SJCRH30 (cell line): ENCODE measurements around the gene LHX3. TPM values are rescaled to one million over a fixed set of nuclear protein-coding genes. Genes with fewer than 3 reads are reported as not detected.
"Not testable (repeated sequence)": the region's sequence is repeated elsewhere in the genome, so short reads cannot be mapped to it uniquely, and the experiment has no call there.

Experiments
- DNase-seq, 2 experiments: peaks; one replicate each; pipeline ENCODE4 v3.0.0-alpha.2; 2015 to 2020
- H3K27ac ChIP-seq: fragments of 250-450 bp; sonication (Bioruptor Pico); 2 replicates; pipeline ENCODE4 v1.5.1; 2020; ENCODE audit warnings: mild to moderate bottlenecking, moderate library complexity
- H3K27me3 ChIP-seq: fragments of 250-450 bp; sonication (Bioruptor Pico); 2 replicates; pipeline ENCODE4 v1.5.1; 2020; ENCODE audit warnings: mild to moderate bottlenecking, moderate library complexity
- H3K36me3 ChIP-seq: fragments of 250-450 bp; sonication (Bioruptor Pico); 2 replicates; pipeline ENCODE4 v1.5.1; 2020; ENCODE audit warnings: mild to moderate bottlenecking, moderate library complexity
- H3K4me1 ChIP-seq: fragments of 250-450 bp; sonication (Bioruptor Pico); 2 replicates; pipeline ENCODE4 v1.5.1; 2020; ENCODE audit warnings: mild to moderate bottlenecking, moderate library complexity
- H3K4me3 ChIP-seq: fragments of 250-450 bp; sonication (Bioruptor Pico); 2 replicates; pipeline ENCODE4 v1.5.1; 2020; ENCODE audit warnings: mild to moderate bottlenecking, moderate library complexity
- H3K9me3 ChIP-seq: fragments of 250-450 bp; sonication (Bioruptor Pico); replicated peaks from 2 replicates; pipeline ENCODE4 v1.5.1; 2020; ENCODE audit warnings: mild to moderate bottlenecking, moderate library complexity
- total RNA-seq: library from RNA; depleted of rRNA; stranded (reverse); fragments of >200 nt; shearing (Covaris generic); gene quantifications from 2 replicates; pipeline ENCODE4 v1.2.3, GENCODE V29; 2014

The LHX3 gene
- total RNA-seq, 1 experiment from 2014 or later: not detected

DNA sequence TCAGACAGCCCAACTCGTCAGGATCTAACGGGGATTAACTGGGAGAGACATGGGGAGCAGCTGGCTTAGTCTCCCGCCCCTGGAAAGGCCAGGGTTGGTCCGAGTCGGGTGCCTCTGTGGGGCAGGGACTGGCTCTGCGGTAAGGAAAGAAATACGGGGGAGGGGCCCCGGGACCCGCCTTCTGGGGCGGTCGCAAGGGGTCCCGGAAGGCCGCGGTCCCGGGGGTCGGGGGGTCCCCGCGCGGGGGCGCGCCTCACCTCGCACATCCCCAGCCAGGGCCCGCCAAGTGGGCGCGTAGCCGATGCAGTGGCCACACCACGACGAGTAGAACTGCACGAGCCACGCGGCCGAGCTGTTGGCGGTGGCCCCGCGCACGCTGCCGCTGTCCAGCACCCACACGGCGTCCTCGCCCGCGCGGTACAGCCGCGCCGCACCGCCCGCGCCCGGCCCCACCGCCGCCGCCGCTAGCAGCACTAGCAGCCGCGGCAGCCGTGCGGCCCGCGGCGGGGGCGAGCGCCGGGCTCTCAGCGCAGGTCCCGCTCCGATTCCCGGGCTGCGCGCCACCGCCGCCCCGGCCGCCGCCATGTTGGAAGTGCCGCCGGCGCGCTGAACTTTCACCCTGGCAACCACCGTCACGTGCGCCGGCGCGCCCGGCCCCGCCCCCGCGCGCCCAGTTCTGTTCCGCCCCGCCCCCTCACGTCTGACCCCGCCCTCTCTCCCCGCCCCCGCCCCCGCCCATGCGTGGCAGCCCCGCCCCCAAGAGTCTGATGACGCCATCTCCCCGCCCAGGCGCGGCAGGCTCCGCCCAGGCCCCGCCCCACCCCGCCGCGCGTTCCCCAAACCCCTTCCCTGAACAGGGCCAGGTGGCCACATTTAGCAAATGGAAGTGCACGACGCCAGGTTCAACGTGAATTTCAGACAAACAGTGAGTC is 40.6 kb upstream of the LHX3 start, which contains the start of gene QSOX2:
TSS of gene QSOX2 (minus strand) at position 594 of the 932 bp plus-strand sequence. CDS start at position 585, 9 bp downstream.
- H3K36me3 ChIP-seq: peaks cover 5% of the 10 kb centered on the region
- DNase-seq: peak; percentile 85 to 87
- no peaks in the 10 kb centered on the region for H3K9me3 ChIP-seq
- peak within 1 kb of the TSS; percentile 79 for H3K4me3 ChIP-seq
- H3K4me1 ChIP-seq: peaks cover 14% of the 10 kb centered on the region
- H3K27me3 ChIP-seq: peaks cover 45% of the 10 kb centered on the region
- peak within 1 kb of the TSS; percentile 74 for H3K27ac ChIP-seq

- H3K9me3 ChIP-seq: no peaks in the 10 kb centered on the region
- peaks cover 39% of the 10 kb centered on the region for H3K27me3 ChIP-seq
- peaks cover 5% of the 10 kb centered on the region for H3K36me3 ChIP-seq
- DNase-seq: no peak
- peak overlapping the region; percentile 74 for H3K27ac ChIP-seq
- peaks cover 14% of the 10 kb centered on the region for H3K4me1 ChIP-seq
- peak overlapping the region; percentile 79 for H3K4me3 ChIP-seq
Observed at GRCh38 chr9:136244969-136245218, 40.0 kb upstream of the LHX3 start.

- peak overlapping the region; percentile 74 for H3K27ac ChIP-seq
- H3K4me1 ChIP-seq: peaks cover 14% of the 10 kb centered on the region
- DNase-seq: peak in 1 of 2 experiments; percentile 41
- peak overlapping the region; percentile 79 for H3K4me3 ChIP-seq
- no peaks in the 10 kb centered on the region for H3K9me3 ChIP-seq
- H3K36me3 ChIP-seq: peaks cover 5% of the 10 kb centered on the region
- H3K27me3 ChIP-seq: peaks cover 34% of the 10 kb centered on the region
Observed at GRCh38 chr9:136244122-136244968, 39.4 kb upstream of the LHX3 start.

- Histone ChIP-seq H3K36me3 (peaks cover 5% of the 10 kb centered on the region), H3K4me1 (peaks cover 14% of the 10 kb centered on the region), H3K27me3 (peaks cover 27% of the 10 kb centered on the region), H3K27ac (no peak overlapping the region), H3K9me3 (no peaks in the 10 kb centered on the region), H3K4me3 (no peak overlapping the region)
- DNase-seq: no peak
Observed at GRCh38 chr9:136243631-136244030, 38.7 kb upstream of the LHX3 start.

DNA sequence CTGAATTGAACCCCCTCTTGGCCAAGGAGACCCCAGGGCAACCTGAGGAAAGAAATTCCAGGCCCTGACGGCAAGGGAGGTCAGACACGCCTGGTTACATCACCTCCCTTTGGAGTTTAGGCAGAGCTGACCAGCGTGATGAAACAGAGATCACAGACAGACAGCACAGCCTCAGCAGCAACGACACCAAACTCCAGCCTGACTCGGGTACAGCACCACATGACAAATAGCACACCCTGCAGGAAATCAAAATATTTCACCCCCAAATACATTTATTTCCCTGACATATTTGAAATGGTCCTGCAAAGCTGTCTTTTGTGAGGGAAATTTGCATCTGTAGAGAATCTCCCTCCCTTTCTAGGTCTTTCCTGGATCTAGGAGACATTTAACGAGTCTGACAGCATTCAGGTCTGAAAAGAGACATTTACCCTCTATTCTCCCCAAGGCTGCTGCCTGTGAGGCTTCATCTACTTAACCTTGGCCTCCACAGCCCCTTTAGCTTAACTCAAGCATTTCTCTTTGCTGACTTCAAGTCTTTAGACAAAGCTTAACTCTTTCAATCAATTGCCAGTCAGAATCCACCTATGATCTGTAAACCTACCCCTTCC is 38.1 kb upstream of the LHX3 start:
- Histone ChIP-seq H3K27ac (no peak overlapping the region), H3K9me3 (no peaks in the 10 kb centered on the region), H3K4me1 (peaks cover 17% of the 10 kb centered on the region), H3K36me3 (peaks cover 5% of the 10 kb centered on the region), H3K27me3 (peaks cover 21% of the 10 kb centered on the region), H3K4me3 (no peak overlapping the region)
- no peak for DNase-seq

GRCh38 chr9:136242248-136242647 is 37.3 kb upstream of the LHX3 start:
- Histone ChIP-seq H3K36me3 (peaks cover 5% of the 10 kb centered on the region), H3K9me3 (no peaks in the 10 kb centered on the region), H3K4me1 (peaks cover 22% of the 10 kb centered on the region), H3K27me3 (peaks cover 13% of the 10 kb centered on the region), H3K4me3 (no peak overlapping the region), H3K27ac (no peak overlapping the region)
- no peak for DNase-seq

DNA sequence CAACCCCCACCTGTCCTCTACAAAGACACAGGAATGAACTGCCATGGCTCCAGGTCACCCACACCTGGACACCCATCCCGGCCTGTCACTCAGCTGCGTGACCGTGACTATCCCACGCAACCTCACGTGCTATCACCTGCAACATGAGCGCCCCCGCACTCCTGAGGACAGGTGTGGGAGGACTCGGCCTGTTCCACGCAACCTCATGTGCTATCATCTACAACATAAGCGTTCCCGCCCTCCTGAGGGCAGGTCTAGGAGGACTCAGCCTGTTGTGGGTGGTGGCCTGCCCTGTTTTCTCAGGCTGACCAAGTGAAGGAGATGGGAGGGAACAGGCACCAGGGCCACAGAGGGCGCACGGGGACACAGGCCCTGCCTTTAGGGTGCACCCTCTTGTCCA is 36.6 kb upstream of the LHX3 start:
- Histone ChIP-seq H3K9me3 (no peaks in the 10 kb centered on the region), H3K4me1 (peaks cover 22% of the 10 kb centered on the region), H3K27me3 (peaks cover 6% of the 10 kb centered on the region), H3K4me3 (no peak overlapping the region), H3K36me3 (peaks cover 6% of the 10 kb centered on the region), H3K27ac (no peak overlapping the region)
- DNase-seq: no peak

DNA sequence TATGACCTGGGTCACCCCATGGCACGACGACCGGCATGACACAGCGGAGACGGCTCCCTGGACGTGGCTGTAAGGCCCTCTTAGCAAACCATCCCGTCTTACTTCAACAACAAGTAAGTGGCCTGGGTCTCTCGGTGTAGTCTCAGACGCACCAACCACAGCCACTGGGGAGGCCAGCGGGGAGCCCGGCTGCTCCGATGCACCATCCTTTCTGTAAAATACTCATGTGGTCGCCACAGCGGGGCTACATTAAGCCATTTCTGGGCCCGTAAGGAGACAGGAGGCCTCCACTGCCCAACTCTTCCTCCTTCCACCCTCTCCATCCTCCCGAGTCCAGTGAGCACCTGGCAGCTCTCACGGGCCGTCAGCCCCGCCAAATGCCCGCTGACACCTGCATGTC is 36.0 kb upstream of the LHX3 start:
- H3K9me3 ChIP-seq: no peaks in the 10 kb centered on the region
- no peak for DNase-seq
- no peak overlapping the region for H3K27ac ChIP-seq
- H3K27me3 ChIP-seq: no peaks in the 10 kb centered on the region
- peaks cover 8% of the 10 kb centered on the region for H3K36me3 ChIP-seq
- H3K4me3 ChIP-seq: no peak overlapping the region
- H3K4me1 ChIP-seq: peaks cover 18% of the 10 kb centered on the region

GRCh38 chr9:136239983-136240330 is 35.0 kb upstream of the LHX3 start:
- H3K27me3 ChIP-seq: no peaks in the 10 kb centered on the region
- peaks cover 18% of the 10 kb centered on the region for H3K4me1 ChIP-seq
- H3K27ac ChIP-seq: no peak overlapping the region
- H3K4me3 ChIP-seq: no peak overlapping the region
- H3K36me3 ChIP-seq: peaks cover 17% of the 10 kb centered on the region
- no peaks in the 10 kb centered on the region for H3K9me3 ChIP-seq
- no peak for DNase-seq

DNA sequence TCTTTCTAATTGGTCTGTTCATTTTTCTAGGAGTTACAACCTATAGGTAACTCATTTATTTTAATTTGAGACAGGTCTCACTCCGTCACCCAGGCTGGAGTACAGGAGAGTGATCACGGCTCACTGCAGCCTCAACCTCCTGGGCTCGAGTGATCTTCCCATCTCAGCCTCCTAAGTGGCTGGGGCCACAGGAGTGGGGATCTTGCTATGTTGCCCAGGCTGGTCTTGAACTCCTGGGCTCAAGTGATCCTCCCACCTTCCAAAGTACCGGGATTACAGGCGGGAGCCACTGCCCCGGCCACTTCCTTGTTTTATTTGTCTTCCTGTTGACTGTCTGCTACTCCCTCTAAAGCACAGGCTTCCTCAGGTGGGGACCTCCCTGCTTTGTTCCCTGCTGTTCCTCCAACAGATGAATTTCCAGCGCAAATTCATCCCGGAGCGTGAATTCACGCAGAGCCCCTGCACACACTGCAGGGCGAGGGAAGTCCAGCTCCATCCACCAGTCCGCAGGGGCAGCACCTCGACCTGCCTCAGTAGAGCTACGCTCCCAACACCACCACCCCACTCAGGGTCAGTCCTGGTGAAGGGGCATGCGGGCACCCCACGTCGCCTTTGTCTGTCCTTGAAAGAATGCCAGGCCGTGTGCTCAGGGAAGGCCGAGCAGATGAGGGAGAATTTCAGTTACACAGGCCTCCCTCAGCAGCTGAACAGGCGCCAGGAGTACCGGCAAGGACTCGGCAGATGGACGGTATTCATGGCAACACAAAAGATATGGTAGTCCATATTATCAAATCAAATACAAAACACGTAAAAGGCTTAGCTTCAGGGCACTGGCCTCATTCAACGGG is 34.4 kb upstream of the LHX3 start:
- DNase-seq: no peak
- H3K36me3 ChIP-seq: peaks cover 20% of the 10 kb centered on the region
- no peaks in the 10 kb centered on the region for H3K9me3 ChIP-seq
- no peaks in the 10 kb centered on the region for H3K27me3 ChIP-seq
- peaks cover 18% of the 10 kb centered on the region for H3K4me1 ChIP-seq
- no peak overlapping the region for H3K4me3 ChIP-seq
- H3K27ac ChIP-seq: no peak overlapping the region

DNA sequence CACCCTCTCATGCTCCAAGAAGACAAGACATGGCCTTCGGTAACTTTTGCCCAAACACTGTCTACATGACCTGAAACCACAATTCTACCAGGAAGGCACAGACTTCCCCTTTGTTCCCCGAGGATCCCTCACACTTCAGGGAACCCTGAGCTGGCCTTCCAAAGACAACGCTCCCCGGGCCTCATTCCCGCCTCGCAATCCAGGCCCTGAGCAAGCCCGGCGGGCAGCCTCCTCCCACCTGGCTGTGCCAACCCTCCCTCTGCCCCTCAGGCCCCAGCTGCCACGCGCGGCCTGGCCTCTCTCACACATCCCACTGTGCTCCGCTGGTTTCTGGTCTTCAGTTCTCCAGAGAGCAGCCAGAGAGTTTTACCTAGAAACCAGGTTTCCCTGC is 33.4 kb upstream of the LHX3 start:
- peaks cover 20% of the 10 kb centered on the region for H3K36me3 ChIP-seq
- no peak overlapping the region for H3K4me3 ChIP-seq
- no peaks in the 10 kb centered on the region for H3K9me3 ChIP-seq
- no peaks in the 10 kb centered on the region for H3K27me3 ChIP-seq
- no peak for DNase-seq
- peaks cover 19% of the 10 kb centered on the region for H3K4me1 ChIP-seq
- no peak overlapping the region for H3K27ac ChIP-seq

DNA sequence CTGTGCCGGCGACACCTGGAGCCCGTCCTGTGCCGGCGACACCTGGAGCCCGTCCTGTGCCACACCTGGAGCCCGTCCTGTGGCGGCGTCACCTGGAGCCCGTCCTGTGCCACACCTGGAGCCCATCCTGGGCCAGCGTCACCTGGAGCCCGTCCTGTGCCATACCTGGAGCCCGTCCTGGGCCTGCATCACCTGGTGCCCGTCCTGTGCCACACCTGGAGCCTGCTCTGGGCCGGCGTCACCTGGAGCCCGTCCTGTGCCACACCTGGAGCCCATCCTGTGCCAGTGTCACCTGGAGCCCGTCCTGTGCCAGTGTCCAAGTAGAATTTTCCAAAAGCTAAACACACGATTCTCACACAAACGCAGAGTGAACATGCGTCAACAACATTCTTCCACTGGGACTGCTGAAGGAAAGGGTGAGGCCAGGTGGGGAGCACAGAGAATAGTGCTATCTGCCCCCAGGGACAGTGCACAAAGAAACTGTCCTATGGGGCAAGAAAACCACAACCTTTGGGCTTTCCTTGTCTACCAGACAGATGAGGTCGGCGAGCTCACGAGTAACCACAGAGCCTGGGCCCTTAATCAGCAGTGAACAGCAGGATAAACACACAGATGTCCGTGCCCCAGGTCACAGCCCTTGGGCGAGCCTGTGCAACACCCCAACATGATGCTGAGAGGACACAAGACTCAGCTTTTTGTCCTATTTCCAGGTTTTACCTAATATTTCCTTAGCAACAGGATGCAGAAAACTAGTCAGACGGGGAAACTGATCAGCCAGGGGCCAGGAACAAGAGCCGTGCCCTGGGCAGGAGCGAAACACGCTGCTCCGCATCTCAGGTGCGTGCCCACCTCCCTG is 32.8 kb upstream of the LHX3 start:
- Histone ChIP-seq H3K9me3 (no peaks in the 10 kb centered on the region), H3K36me3 (peaks cover 20% of the 10 kb centered on the region), H3K4me1 (peaks cover 21% of the 10 kb centered on the region), H3K27ac (no peak overlapping the region), H3K27me3 (no peaks in the 10 kb centered on the region), H3K4me3 (no peak overlapping the region)
- no peak for DNase-seq

DNA sequence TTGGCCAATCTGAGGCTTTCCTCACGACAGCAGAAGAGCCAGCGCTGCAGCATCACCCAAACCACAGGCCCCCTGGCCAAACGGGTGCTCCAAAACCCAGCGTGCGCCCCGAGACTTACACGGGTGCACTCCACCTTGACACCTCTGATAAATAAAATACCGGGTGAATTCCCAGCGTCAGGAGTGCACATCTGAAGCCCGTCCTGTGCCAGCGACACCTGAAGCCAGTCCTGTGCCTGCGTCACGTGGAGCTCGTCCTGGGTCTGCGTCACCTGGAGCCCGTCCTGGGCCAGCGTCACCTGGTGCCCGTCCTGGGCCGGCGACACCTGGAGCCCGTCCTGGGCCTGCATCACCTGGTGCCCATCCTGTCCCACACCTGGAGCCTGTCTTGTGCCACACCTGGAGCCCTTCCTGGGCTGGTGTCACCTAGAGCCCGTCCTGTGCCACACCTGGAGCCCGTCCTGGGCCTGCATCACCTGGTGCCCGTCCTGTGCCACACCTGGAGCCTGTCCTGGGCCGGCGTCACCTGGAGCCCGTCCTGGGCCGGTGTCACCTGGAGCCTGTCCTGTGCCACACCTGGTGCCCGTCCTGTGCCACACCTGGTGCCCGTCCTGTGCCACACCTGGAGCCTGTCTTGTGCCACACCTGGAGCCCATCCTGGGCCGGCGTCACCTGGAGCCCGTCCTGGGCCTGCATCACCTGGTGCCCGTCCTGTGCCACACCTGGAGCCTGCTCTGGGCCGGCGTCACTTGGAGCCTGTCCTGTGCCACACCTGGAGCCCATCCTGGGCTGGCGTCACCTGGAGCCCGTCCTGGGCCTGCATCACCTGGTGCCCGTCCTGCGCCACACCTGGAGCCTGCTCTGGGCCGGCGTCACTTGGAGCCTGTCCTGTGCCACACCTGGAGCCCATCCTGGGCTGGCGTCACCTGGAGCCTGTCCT is 31.8 kb upstream of the LHX3 start:
- H3K27me3 ChIP-seq, H3K9me3 ChIP-seq, H3K27ac ChIP-seq, H3K4me3 ChIP-seq, DNase-seq: not testable (repeated sequence)
- Histone ChIP-seq H3K4me1 (peaks cover 21% of the 10 kb centered on the region), H3K36me3 (peaks cover 20% of the 10 kb centered on the region)
